IMR-90 (cell line): Measurements from ENCODE around the gene CHRNB4. TPM values are rescaled to one million over a fixed set of nuclear protein-coding genes. Genes with fewer than 3 reads are reported as not detected.

Source experiments
- ATAC-seq: fragments of 200-7000 bp; cut with Tn5 transposase; 2 replicates; pipeline ENCODE4 v1.9.1; 2020; ENCODE audit warnings: low read depth, mild to moderate bottlenecking, moderate library complexity
- BruUV-seq: library from RNA; stranded (reverse); fragments of 400-500 nt; replicated peaks from 2 replicates; lab custom pipeline; 2021; lab: Mats Ljungman, UMichigan
- CTCF ChIA-PET: fragments of 300-600 bp; formaldehyde crosslinking; extraction: SDS; loops from one replicate; lab custom pipeline; 2021; ENCODE audit warnings: antibody characterized with exemption; lab: Yijun Ruan, JAX
- POLR2A ChIA-PET: fragments of 300-600 bp; sonication (Branson Sonifier 250); formaldehyde crosslinking; loops from one replicate; lab custom pipeline; 2022; ENCODE audit warnings: antibody characterized with exemption; ENCODE audit not compliant: unreplicated experiment; lab: Charles Lee
- DNase-seq: peaks from one replicate; pipeline ENCODE4 v3.0.0; 2013
- H2AFZ ChIP-seq: replicated peaks from 2 replicates; pipeline ENCODE3; 2013; ENCODE audit warnings: low read length, mild to moderate bottlenecking; ENCODE audit not compliant: poor library complexity
- H2AK5ac ChIP-seq: 2 replicates; pipeline ENCODE4 v1.6.1; 2013; ENCODE audit warnings: low read depth, low read length, inconsistent platforms
- H2AK9ac ChIP-seq: replicated peaks from 2 replicates; pipeline ENCODE3; 2013; ENCODE audit warnings: mild to moderate bottlenecking, low read depth, low read length, moderate library complexity; ENCODE audit not compliant: poor library complexity
- H2BK120ac ChIP-seq: 2 replicates; pipeline ENCODE4 v1.6.1; 2013; ENCODE audit warnings: low read depth, low read length, inconsistent platforms
- H2BK15ac ChIP-seq: 3 replicates; pipeline ENCODE4 v1.6.1; 2013; ENCODE audit warnings: low read depth, low read length, inconsistent platforms
- H2BK20ac ChIP-seq: 2 replicates; pipeline ENCODE4 v1.6.1; 2013; ENCODE audit warnings: low read depth, mild to moderate bottlenecking, inconsistent platforms, low read length, moderate library complexity
- H2BK5ac ChIP-seq: 2 replicates; pipeline ENCODE4 v1.6.1; 2013; ENCODE audit warnings: mild to moderate bottlenecking, low read depth, low read length, inconsistent platforms; ENCODE audit not compliant: poor library complexity, severe bottlenecking
- H3K14ac ChIP-seq: replicated peaks from 2 replicates; pipeline ENCODE4 v1.6.1; 2013; ENCODE audit warnings: low read depth, low read length, inconsistent platforms
- H3K18ac ChIP-seq: 2 replicates; pipeline ENCODE4 v1.6.1; 2013; ENCODE audit warnings: low read depth, low read length, control low read depth
- H3K23ac ChIP-seq: 2 replicates; pipeline ENCODE4 v1.6.1; 2013; ENCODE audit warnings: low read depth, low read length, inconsistent platforms
- H3K27ac ChIP-seq: 2 replicates; pipeline ENCODE4 v1.5.1; 2013; ENCODE audit warnings: mild to moderate bottlenecking, control low read depth, low read length; ENCODE audit not compliant: insufficient read depth
- H3K27me3 ChIP-seq: 2 replicates; pipeline ENCODE4 v1.6.1; 2013; ENCODE audit warnings: low read length; ENCODE audit not compliant: control insufficient read depth, insufficient read depth
- H3K36me3 ChIP-seq: 2 replicates; pipeline ENCODE4 v1.6.1; 2013; ENCODE audit warnings: low read length, mixed read lengths; ENCODE audit not compliant: control insufficient read depth, insufficient read depth
- H3K4ac ChIP-seq: 2 replicates; pipeline ENCODE4 v1.6.1; 2013; ENCODE audit warnings: low read depth, low read length, inconsistent platforms
- H3K4me1 ChIP-seq: 2 replicates; pipeline ENCODE4 v1.6.1; 2013; ENCODE audit warnings: low read length, mixed read lengths; ENCODE audit not compliant: control insufficient read depth, insufficient read depth
- H3K4me2 ChIP-seq: 2 replicates; pipeline ENCODE4 v1.6.1; 2013; ENCODE audit warnings: low read depth, mild to moderate bottlenecking, control low read depth, low read length, moderate library complexity
- H3K4me3 ChIP-seq: 2 replicates; pipeline ENCODE4 v1.5.1; 2013; ENCODE audit warnings: low read depth, mild to moderate bottlenecking, control low read depth, low read length, moderate library complexity; ENCODE audit not compliant: insufficient read depth
- H3K56ac ChIP-seq: 2 replicates; pipeline ENCODE4 v1.6.1; 2013; ENCODE audit warnings: low read length, inconsistent platforms; ENCODE audit not compliant: insufficient read depth; ENCODE audit errors: extremely low read depth
- H3K79me1 ChIP-seq, 2 experiments: 2 replicates each; pipeline ENCODE4 v1.6.1; 2013; ENCODE audit warnings: low read length in 2 of 2, inconsistent platforms in 1 of 2, low read depth in 1 of 2
- H3K9ac ChIP-seq: 2 replicates; pipeline ENCODE4 v1.6.1; 2013; ENCODE audit warnings: low read depth, low read length, control low read depth
- H3K9me1 ChIP-seq: 2 replicates; pipeline ENCODE4 v1.6.1; 2013; ENCODE audit warnings: low read length, inconsistent platforms; ENCODE audit not compliant: insufficient read depth
- H3K9me3 ChIP-seq: 2 replicates; pipeline ENCODE4 v1.6.1; 2013; ENCODE audit warnings: low read length; ENCODE audit not compliant: control insufficient read depth, insufficient read depth
- H4K20me1 ChIP-seq: 2 replicates; pipeline ENCODE4 v1.6.1; 2013; ENCODE audit warnings: low read length, inconsistent platforms; ENCODE audit not compliant: insufficient read depth
- H4K5ac ChIP-seq: 2 replicates; pipeline ENCODE4 v1.6.1; 2013; ENCODE audit warnings: mild to moderate bottlenecking, low read depth, low read length, control low read depth
- H4K8ac ChIP-seq, 2 experiments: 2 replicates each; pipeline ENCODE4 v1.6.1; 2013; ENCODE audit warnings: low read depth in 2 of 2, low read length in 2 of 2, control low read depth in 1 of 2, inconsistent platforms in 1 of 2
- H4K91ac ChIP-seq: 2 replicates; pipeline ENCODE4 v1.6.1; 2013; ENCODE audit warnings: low read depth, low read length, inconsistent platforms; ENCODE audit not compliant: insufficient read depth
- NFE2L2 ChIP-seq: fragments of 150-350 bp; IDR thresholded peaks from 2 replicates; pipeline ENCODE4 v1.6.1; 2016; ENCODE audit warnings: low read depth, mild to moderate bottlenecking, low read length
- WGBS, 2 experiments: methylation state at CpG; one replicate each; pipeline versions ENCODE4 v1.1.5 to v1.1.7; 2013; ENCODE audit warnings: missing lambda C conversion rate in 2 of 2; ENCODE audit not compliant: insufficient read length in 1 of 2; ENCODE audit errors: extremely low coverage in 2 of 2; 5-methylcytosine and 5-hydroxymethylcytosine counted together
- dilution Hi-C: fragments of 300-500 bp; cut with HindIII; formaldehyde crosslinking; loops from one replicate; pipeline ENCODE4 v1.14.3; 2018; ENCODE audit warnings: low sequenced_read_pairs; ENCODE audit not compliant: unreplicated experiment
- in situ Hi-C: fragments of 300-500 bp; cut with MboI; formaldehyde crosslinking; loops from 3 replicates; pipeline ENCODE4 v1.14.3; 2019; ENCODE audit warnings: low sequenced_read_pairs, inconsistent platforms, mixed read lengths
- intact Hi-C: fragments of 100-400 bp; cut with micrococcal nuclease; formaldehyde crosslinking; loops from 2 replicates; pipeline ENCODE4 v1.10.0; 2022
- polyA plus RNA-seq, 3 experiments: library from polyadenylated mRNA; depleted of rRNA; stranded (reverse); fragments of >200 nt; gene quantifications; 2 replicates each; pipeline ENCODE4 v1.2.3, GENCODE V29; 2012; ENCODE audit warnings: low replicate concordance in 1 of 3
- total RNA-seq: library from RNA; depleted of rRNA; stranded (reverse); fragments of >200 nt; gene quantifications from 2 replicates; pipeline ENCODE4 v1.2.3, GENCODE V29; 2012

Gene CHRNB4
- total and polyA plus RNA-seq, 2 of the 4 experiments (the other 2 are of a cell fraction) = not detected

DNA sequence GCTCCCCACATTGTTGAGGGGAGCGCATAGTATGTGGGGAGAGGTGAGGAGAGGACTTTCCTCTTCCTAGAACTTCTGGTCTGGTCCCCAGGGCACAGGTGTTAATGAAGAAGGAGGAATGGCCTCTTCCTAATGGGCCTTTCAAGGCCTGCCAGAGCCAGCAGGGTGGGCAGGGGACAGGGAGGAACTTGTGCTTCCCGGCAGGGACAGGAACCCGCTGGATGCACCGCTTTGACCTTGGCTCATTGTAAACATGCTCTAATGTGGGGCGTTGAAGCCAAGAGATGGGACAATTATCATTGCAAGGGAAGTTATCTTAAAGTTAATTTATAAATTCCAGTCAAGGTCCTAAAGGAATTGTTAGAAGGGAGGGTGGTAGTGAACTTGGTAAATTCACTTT lies 21.0 kb upstream of the CHRNB4 start:
- no peak overlapping the region for H3K14ac ChIP-seq
- no peak overlapping the region for H2AK9ac ChIP-seq
- H2AK5ac ChIP-seq = no peak overlapping the region
- no peak for DNase-seq
- WGBS, 2 experiments = 100% methylated on average over 1 of the region's 5 CpGs; no CpG with 5 or more reads in 1 of the 2 experiments
- H3K9ac ChIP-seq = no peak overlapping the region
- no peak overlapping the region for H2BK5ac ChIP-seq
- no peak for TF ChIP-seq NFE2L2
- H3K27ac ChIP-seq = no peak overlapping the region
- no peaks in the 10 kb centered on the region for H3K79me1 ChIP-seq
- no peak overlapping the region for H3K56ac ChIP-seq
- H3K23ac ChIP-seq = no peak overlapping the region
- H2BK20ac ChIP-seq = no peak overlapping the region
- no peaks in the 10 kb centered on the region for H3K36me3 ChIP-seq
- no peak overlapping the region for H2AFZ ChIP-seq
- no peak for ATAC-seq
- dilution Hi-C loops = no loop called here
- no peaks in the 10 kb centered on the region for H3K9me3 ChIP-seq
- no peak overlapping the region for H3K4ac ChIP-seq
- no peak overlapping the region for H4K91ac ChIP-seq
- H4K20me1 ChIP-seq = no peaks in the 10 kb centered on the region
- no TSS peak for BruUV-seq
- POLR2A ChIA-PET = no interaction called here
- H2BK15ac ChIP-seq = no peak overlapping the region
- intact Hi-C loops = no loop called here
- H3K27me3 ChIP-seq = peaks cover 25% of the 10 kb centered on the region
- in situ Hi-C loops = no loop called here
- no peak overlapping the region for H3K4me3 ChIP-seq
- no peak overlapping the region for H3K18ac ChIP-seq
- H2BK120ac ChIP-seq = no peak overlapping the region
- no peak overlapping the region for H4K5ac ChIP-seq
- H4K8ac ChIP-seq = no peak overlapping the region
- H3K4me2 ChIP-seq = no peak overlapping the region
- CTCF ChIA-PET = no interaction called here
- H3K9me1 ChIP-seq = no peaks in the 10 kb centered on the region
- no peaks in the 10 kb centered on the region for H3K4me1 ChIP-seq
